HCT116 (cell line): Measurements from ENCODE around the gene COL5A1. TPM values are rescaled to one million over a fixed set of nuclear protein-coding genes. Genes with fewer than 3 reads are reported as not detected.

Source experiments
- ATAC-seq: fragments of 200-7000 bp; cut with Tn5 transposase; 2 replicates; pipeline ENCODE4 v1.9.1; 2020; ENCODE audit warnings: mild to moderate bottlenecking, moderate library complexity
- BruUV-seq: library from RNA; stranded (reverse); fragments of 400-500 nt; replicated peaks from 2 replicates; lab custom pipeline; 2021; lab: Mats Ljungman, UMichigan
- CTCF ChIA-PET: fragments of 300-600 bp; sonication (Branson Sonifier 250); formaldehyde crosslinking; loops from one replicate; lab custom pipeline; 2021; ENCODE audit warnings: antibody characterized with exemption; lab: Charles Lee
- POLR2A ChIA-PET: fragments of 300-600, 350-600 bp; sonication (Branson Sonifier 250); formaldehyde crosslinking; loops from one replicate; lab custom pipeline; 2021; ENCODE audit warnings: antibody characterized with exemption; lab: Charles Lee
- RAD21 ChIA-PET, 2 experiments: fragments of 300-600 bp; sonication (Branson Sonifier 250); formaldehyde crosslinking; loops; one replicate each; lab custom pipeline; 2023; ENCODE audit warnings: low total read pairs in 2 of 2; ENCODE audit not compliant: uncharacterized antibody in 2 of 2, unreplicated experiment in 2 of 2, low non-redundant PET in 1 of 2; lab: Charles Lee
- DNase-seq: peaks from one replicate; pipeline ENCODE4 v3.0.0-alpha.2; 2010; ENCODE audit warnings: low read depth, low spot score
- H2AFZ ChIP-seq: fragments of 200-600 bp; shearing (Covaris generic), sonication (generic); 2 replicates; pipeline ENCODE4 v1.6.1; 2017; ENCODE audit warnings: low read depth, mixed run types, mixed read lengths, antibody characterized with exemption, low read length; ENCODE audit not compliant: poor library complexity, severe bottlenecking
- H3K27ac ChIP-seq: 2 replicates; pipeline ENCODE4 v1.5.1; 2012; ENCODE audit warnings: low read depth, low read length
- H3K27me3 ChIP-seq: fragments of 200-600 bp; sonication (generic); 2 replicates; pipeline ENCODE4 v1.6.1; 2016; ENCODE audit warnings: mixed run types, low read length, mixed read lengths; ENCODE audit not compliant: insufficient read depth
- H3K36me3 ChIP-seq, 2 experiments: fragments of 200-500 bp in 1 of 2; fragments of 200-600 bp in 1 of 2; sonication (Bioruptor generic) in 1 of 2; sonication (generic) in 1 of 2; 2 replicates each; pipeline versions ENCODE4 v1.5.1 to v1.6.1; 2014 to 2016; ENCODE audit warnings: low read length in 2 of 2, inconsistent platforms in 1 of 2, mixed read lengths in 1 of 2, mixed run types in 1 of 2; ENCODE audit not compliant: insufficient read depth in 2 of 2, control insufficient read depth in 1 of 2
- H3K4me1 ChIP-seq, 2 experiments: fragments of 200-600 bp in 1 of 2; sonication (generic) in 1 of 2; 2 replicates each; pipeline versions ENCODE4 v1.5.1 to v1.6.1; 2012 to 2017; ENCODE audit warnings: low read length in 2 of 2, inconsistent platforms in 1 of 2, mild to moderate bottlenecking in 1 of 2, mixed read lengths in 1 of 2, mixed run types in 1 of 2, moderate library complexity in 1 of 2; ENCODE audit not compliant: insufficient read depth in 2 of 2, control insufficient read depth in 1 of 2
- H3K4me2 ChIP-seq: fragments of 200-600 bp; sonication (generic); 2 replicates; pipeline ENCODE4 v1.6.1; 2017; ENCODE audit warnings: mixed run types, low read length, mixed read lengths
- H3K4me3 ChIP-seq, 2 experiments: fragments of 200-600 bp in 1 of 2; sonication (generic) in 1 of 2; replicated peaks in 1 of 2; 2 replicates each; pipeline ENCODE4 v1.5.1; 2011 to 2016; ENCODE audit warnings: low read length in 2 of 2, control low read depth in 1 of 2, low read depth in 1 of 2, mild to moderate bottlenecking in 1 of 2, mixed read lengths in 1 of 2, mixed run types in 1 of 2
- H3K79me2 ChIP-seq: fragments of 200-600 bp; sonication (generic); 2 replicates; pipeline ENCODE4 v1.6.1; 2017; ENCODE audit warnings: mild to moderate bottlenecking, mixed run types, low read length, moderate library complexity, mixed read lengths; ENCODE audit not compliant: insufficient read depth
- H3K9ac ChIP-seq: fragments of 200-600 bp; sonication (generic); 2 replicates; pipeline ENCODE4 v1.6.1; 2016; ENCODE audit warnings: low read length, mixed read lengths
- H3K9me2 ChIP-seq: fragments of 200-600 bp; sonication (generic), shearing (Covaris generic); 2 replicates; pipeline ENCODE4 v1.6.1; 2017; ENCODE audit warnings: mixed run types, mild to moderate bottlenecking, moderate library complexity; ENCODE audit not compliant: insufficient read depth
- H3K9me3 ChIP-seq, 2 experiments: fragments of 200-500 bp in 1 of 2; fragments of 200-600 bp in 1 of 2; sonication (Bioruptor generic) in 1 of 2; sonication (generic) in 1 of 2; 2 replicates each; pipeline ENCODE4 v1.6.1; 2014 to 2017; ENCODE audit warnings: low read length in 2 of 2, mixed read lengths in 2 of 2, inconsistent platforms in 1 of 2, low read depth in 1 of 2, mild to moderate bottlenecking in 1 of 2, mixed run types in 1 of 2, moderate library complexity in 1 of 2; ENCODE audit not compliant: control insufficient read depth in 1 of 2, insufficient read depth in 1 of 2
- H4K20me1 ChIP-seq: fragments of 200-600 bp; sonication (generic), shearing (Covaris generic); 2 replicates; pipeline ENCODE4 v1.6.1; 2017; ENCODE audit warnings: mixed run types, mild to moderate bottlenecking, moderate library complexity; ENCODE audit not compliant: insufficient read depth
- CBX3 ChIP-seq: IDR thresholded peaks from 2 replicates; pipeline ENCODE4 v1.6.1; 2012; ENCODE audit warnings: low read depth
- CEBPB ChIP-seq: IDR thresholded peaks from 2 replicates; pipeline ENCODE4 v1.6.1; 2012; ENCODE audit warnings: low read depth
- ELF1 ChIP-seq: IDR thresholded peaks from 2 replicates; pipeline ENCODE4 v1.6.1; 2012; ENCODE audit warnings: low read depth, borderline replicate concordance
- EZH2 ChIP-seq: fragments of 200-600 bp; sonication (generic); IDR thresholded peaks from 2 replicates; pipeline ENCODE4 v1.6.1; 2017; ENCODE audit warnings: antibody characterized with exemption, mixed run types
- JUND ChIP-seq: IDR thresholded peaks from 2 replicates; pipeline ENCODE4 v1.6.1; 2012
- POLR2AphosphoS5 ChIP-seq: IDR thresholded peaks from 2 replicates; pipeline ENCODE4 v1.6.1; 2011; ENCODE audit warnings: mild to moderate bottlenecking, low read depth, low read length, moderate library complexity
- SP1 ChIP-seq: IDR thresholded peaks from 2 replicates; pipeline ENCODE4 v1.6.1; 2012; ENCODE audit warnings: low read depth
- SRF ChIP-seq: IDR thresholded peaks from 2 replicates; pipeline ENCODE4 v1.6.1; 2012; ENCODE audit warnings: low read depth
- TCF7L2 ChIP-seq: IDR thresholded peaks from 2 replicates; pipeline ENCODE4 v1.7.0; 2011; ENCODE audit warnings: borderline replicate concordance, inconsistent platforms; ENCODE audit not compliant: insufficient read depth, insufficient read length; ENCODE audit errors: extremely low read depth
- YY1 ChIP-seq: IDR thresholded peaks from 2 replicates; pipeline ENCODE4 v1.6.1; 2011; ENCODE audit warnings: low read length, low read depth, moderate library complexity, mild to moderate bottlenecking; ENCODE audit not compliant: insufficient replicate concordance; ENCODE audit errors: extremely low read depth
- ZFX ChIP-seq: fragments of 450-650 bp; IDR thresholded peaks from 2 replicates; pipeline ENCODE4 v1.6.1; 2017
- ZNF274 ChIP-seq: fragments of 200-500 bp; sonication (Bioruptor generic); IDR thresholded peaks from 2 replicates; pipeline ENCODE4 v1.6.1; 2014; ENCODE audit warnings: mild to moderate bottlenecking, low read depth, low read length, inconsistent platforms
- intact Hi-C: fragments of 100-400 bp; cut with micrococcal nuclease; formaldehyde crosslinking; loops from 2 replicates; pipeline ENCODE4 v1.10.0; 2022
- total RNA-seq: library from RNA; stranded (reverse); gene quantifications from one replicate; pipeline ENCODE4 v1.2.1, GENCODE V29; 2021; ENCODE audit not compliant: unreplicated experiment
- TF ChIP-seq, protein P1 (sequence below): IDR thresholded peaks from 2 replicates; pipeline ENCODE4 v1.6.1; 2012
- TF ChIP-seq, protein P2 (sequence below): IDR thresholded peaks from 2 replicates; pipeline ENCODE4 v1.6.1; 2012; ENCODE audit warnings: low read depth
- TF ChIP-seq, protein P3 (sequence below): IDR thresholded peaks from 2 replicates; pipeline ENCODE4 v1.6.1; 2011; ENCODE audit warnings: mild to moderate bottlenecking, low read length, moderate library complexity; ENCODE audit not compliant: insufficient replicate concordance; ENCODE audit errors: extremely low read depth

COL5A1 gene
- total RNA-seq, 1 experiment from 2014 or later, result 0.30 TPM

DNA sequence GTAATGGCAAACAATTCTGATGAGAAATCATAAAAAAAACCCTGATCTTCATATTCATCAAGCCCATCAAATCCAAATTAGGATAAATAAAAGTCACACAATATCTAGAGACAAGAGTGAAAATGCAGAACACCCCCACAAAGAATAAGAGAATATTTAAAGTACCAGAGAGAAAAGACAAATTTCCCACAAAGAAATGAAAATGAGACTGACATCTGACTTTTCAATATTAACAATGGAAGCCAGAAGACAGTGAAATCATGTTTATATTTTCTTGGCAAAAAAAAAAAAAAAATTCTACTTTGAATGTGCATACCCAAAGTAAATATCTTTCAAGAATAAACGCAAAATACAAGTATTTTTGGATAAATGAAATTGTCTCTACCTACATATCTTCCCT, 28.9 kb upstream of the COL5A1 start:
- no TSS peak for BruUV-seq
- Histone ChIP-seq H3K36me3 (no peaks in the 10 kb centered on the region), H3K9ac (no peak overlapping the region), H3K4me3 (no peak overlapping the region), H4K20me1 (no peaks in the 10 kb centered on the region), H3K27me3 (no peaks in the 10 kb centered on the region), H3K27ac (no peak overlapping the region), H3K4me2 (no peak overlapping the region), H3K79me2 (no peaks in the 10 kb centered on the region), H3K9me2 (no peaks in the 10 kb centered on the region), H3K4me1 (no peaks in the 10 kb centered on the region), H2AFZ (no peak overlapping the region), H3K9me3 (peaks cover 8 to 23% of the 10 kb centered on the region in 2 experiments; a peak in 3 of 4 replicates)
- ChIA-PET RAD21 (no interaction called here), POLR2A (no interaction called here), CTCF (no interaction called here)
- no peak for DNase-seq
- ATAC-seq, result no peak
- intact Hi-C loops, result no loop called here
- TF ChIP-seq, protein P1, sequence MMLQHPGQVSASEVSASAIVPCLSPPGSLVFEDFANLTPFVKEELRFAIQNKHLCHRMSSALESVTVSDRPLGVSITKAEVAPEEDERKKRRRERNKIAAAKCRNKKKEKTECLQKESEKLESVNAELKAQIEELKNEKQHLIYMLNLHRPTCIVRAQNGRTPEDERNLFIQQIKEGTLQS, result no peak
- TF ChIP-seq ELF1, result no peak
- no peak for TF ChIP-seq SRF
- no peak for TF ChIP-seq ZFX
- TF ChIP-seq SP1, result no peak
- TF ChIP-seq, protein P2, sequence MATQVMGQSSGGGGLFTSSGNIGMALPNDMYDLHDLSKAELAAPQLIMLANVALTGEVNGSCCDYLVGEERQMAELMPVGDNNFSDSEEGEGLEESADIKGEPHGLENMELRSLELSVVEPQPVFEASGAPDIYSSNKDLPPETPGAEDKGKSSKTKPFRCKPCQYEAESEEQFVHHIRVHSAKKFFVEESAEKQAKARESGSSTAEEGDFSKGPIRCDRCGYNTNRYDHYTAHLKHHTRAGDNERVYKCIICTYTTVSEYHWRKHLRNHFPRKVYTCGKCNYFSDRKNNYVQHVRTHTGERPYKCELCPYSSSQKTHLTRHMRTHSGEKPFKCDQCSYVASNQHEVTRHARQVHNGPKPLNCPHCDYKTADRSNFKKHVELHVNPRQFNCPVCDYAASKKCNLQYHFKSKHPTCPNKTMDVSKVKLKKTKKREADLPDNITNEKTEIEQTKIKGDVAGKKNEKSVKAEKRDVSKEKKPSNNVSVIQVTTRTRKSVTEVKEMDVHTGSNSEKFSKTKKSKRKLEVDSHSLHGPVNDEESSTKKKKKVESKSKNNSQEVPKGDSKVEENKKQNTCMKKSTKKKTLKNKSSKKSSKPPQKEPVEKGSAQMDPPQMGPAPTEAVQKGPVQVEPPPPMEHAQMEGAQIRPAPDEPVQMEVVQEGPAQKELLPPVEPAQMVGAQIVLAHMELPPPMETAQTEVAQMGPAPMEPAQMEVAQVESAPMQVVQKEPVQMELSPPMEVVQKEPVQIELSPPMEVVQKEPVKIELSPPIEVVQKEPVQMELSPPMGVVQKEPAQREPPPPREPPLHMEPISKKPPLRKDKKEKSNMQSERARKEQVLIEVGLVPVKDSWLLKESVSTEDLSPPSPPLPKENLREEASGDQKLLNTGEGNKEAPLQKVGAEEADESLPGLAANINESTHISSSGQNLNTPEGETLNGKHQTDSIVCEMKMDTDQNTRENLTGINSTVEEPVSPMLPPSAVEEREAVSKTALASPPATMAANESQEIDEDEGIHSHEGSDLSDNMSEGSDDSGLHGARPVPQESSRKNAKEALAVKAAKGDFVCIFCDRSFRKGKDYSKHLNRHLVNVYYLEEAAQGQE, result no peak
- no peak for TF ChIP-seq YY1
- TF ChIP-seq JUND, result no peak
- TF ChIP-seq ZNF274, result no peak
- TF ChIP-seq CEBPB, result no peak
- TF ChIP-seq, protein P3, sequence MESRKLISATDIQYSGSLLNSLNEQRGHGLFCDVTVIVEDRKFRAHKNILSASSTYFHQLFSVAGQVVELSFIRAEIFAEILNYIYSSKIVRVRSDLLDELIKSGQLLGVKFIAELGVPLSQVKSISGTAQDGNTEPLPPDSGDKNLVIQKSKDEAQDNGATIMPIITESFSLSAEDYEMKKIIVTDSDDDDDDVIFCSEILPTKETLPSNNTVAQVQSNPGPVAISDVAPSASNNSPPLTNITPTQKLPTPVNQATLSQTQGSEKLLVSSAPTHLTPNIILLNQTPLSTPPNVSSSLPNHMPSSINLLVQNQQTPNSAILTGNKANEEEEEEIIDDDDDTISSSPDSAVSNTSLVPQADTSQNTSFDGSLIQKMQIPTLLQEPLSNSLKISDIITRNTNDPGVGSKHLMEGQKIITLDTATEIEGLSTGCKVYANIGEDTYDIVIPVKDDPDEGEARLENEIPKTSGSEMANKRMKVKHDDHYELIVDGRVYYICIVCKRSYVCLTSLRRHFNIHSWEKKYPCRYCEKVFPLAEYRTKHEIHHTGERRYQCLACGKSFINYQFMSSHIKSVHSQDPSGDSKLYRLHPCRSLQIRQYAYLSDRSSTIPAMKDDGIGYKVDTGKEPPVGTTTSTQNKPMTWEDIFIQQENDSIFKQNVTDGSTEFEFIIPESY, result no peak
- TF ChIP-seq CBX3, result no peak
- no peak for TF ChIP-seq EZH2
- no peak for TF ChIP-seq TCF7L2
- no peak for TF ChIP-seq POLR2AphosphoS5
